HEK293 (cell line): ENCODE measurements around the gene HMX1.

Experiments
- CTCF ChIA-PET: fragments of 350-600 bp; formaldehyde crosslinking; extraction: SDS; loops from one replicate; lab custom pipeline; 2021; ENCODE audit warnings: antibody characterized with exemption; lab: Yijun Ruan, JAX
- POLR2A ChIA-PET: fragments of 300-600 bp; formaldehyde crosslinking; extraction: SDS; loops from one replicate; lab custom pipeline; 2020; ENCODE audit warnings: antibody characterized with exemption, inconsistent platforms; lab: Yijun Ruan, JAX
- H3K27ac ChIP-seq: fragments of 200-500 bp; sonication (Bioruptor generic); 2 replicates; pipeline ENCODE4 v1.5.1; 2014; ENCODE audit warnings: low read depth, low read length, control low read depth, inconsistent platforms; ENCODE audit errors: extremely low read depth
- H3K36me3 ChIP-seq, 2 experiments: fragments of 200-500 bp in 1 of 2; sonication (Bioruptor generic) in 1 of 2; 1 replicate in 1 of 2; 2 replicates in 1 of 2; pipeline ENCODE4 v1.5.1; 2014 to 2017; ENCODE audit warnings: inconsistent platforms in 2 of 2, low read length in 2 of 2; ENCODE audit not compliant: control insufficient read depth in 2 of 2, insufficient read depth in 1 of 2
- H3K4me1 ChIP-seq: fragments of 200-500 bp; sonication (Bioruptor generic); 2 replicates; pipeline ENCODE4 v1.5.1; 2014; ENCODE audit warnings: mild to moderate bottlenecking, low read length, inconsistent platforms; ENCODE audit not compliant: control insufficient read depth, insufficient read depth
- H3K4me3 ChIP-seq: 2 replicates; pipeline ENCODE4 v1.5.1; 2011; ENCODE audit warnings: low read depth, mild to moderate bottlenecking, control low read depth, low read length, moderate library complexity
- H3K9me3 ChIP-seq: fragments of 200-500 bp; sonication (Bioruptor generic); 2 replicates; pipeline ENCODE4 v1.5.1; 2014; ENCODE audit warnings: low read depth, low read length, inconsistent platforms; ENCODE audit not compliant: control insufficient read depth, insufficient read depth
- BCL11B ChIP-seq: fragments of 450-650 bp; formaldehyde crosslinking; IDR thresholded peaks from 2 replicates; pipeline ENCODE4 v1.5.1; 2016; ENCODE audit warnings: low read depth, missing biosample characterization, missing genetic modification characterization
- GLI2 ChIP-seq: fragments of 450-650 bp; formaldehyde crosslinking; IDR thresholded peaks from 2 replicates; pipeline ENCODE4; 2017; ENCODE audit warnings: missing biosample characterization, missing genetic modification characterization, low read depth, borderline replicate concordance
- IKZF3 ChIP-seq: fragments of 450-650 bp; IDR thresholded peaks from 2 replicates; pipeline ENCODE4 v1.5.0; 2018; ENCODE audit warnings: missing biosample characterization, mild to moderate bottlenecking, missing genetic modification characterization, moderate library complexity
- OSR2 ChIP-seq: fragments of 450-650 bp; formaldehyde crosslinking; IDR thresholded peaks from 2 replicates; pipeline ENCODE4 v1.5.1; 2016; ENCODE audit warnings: missing biosample characterization, missing genetic modification characterization
- PRDM1 ChIP-seq: fragments of 450-650 bp; formaldehyde crosslinking; IDR thresholded peaks from 2 replicates; pipeline ENCODE4; 2016; ENCODE audit warnings: missing biosample characterization, missing genetic modification characterization
- SP3 ChIP-seq: fragments of 450-650 bp; formaldehyde crosslinking; IDR thresholded peaks from 2 replicates; pipeline ENCODE4 v1.5.1; 2016; ENCODE audit warnings: missing biosample characterization, missing genetic modification characterization
- ZBTB20 ChIP-seq: fragments of 450-650 bp; formaldehyde crosslinking; IDR thresholded peaks from 2 replicates; pipeline ENCODE4 v1.5.1; 2016; ENCODE audit warnings: missing biosample characterization, missing genetic modification characterization
- ZBTB7A ChIP-seq: fragments of 450-650 bp; formaldehyde crosslinking; IDR thresholded peaks from 2 replicates; pipeline ENCODE4 v1.5.1; 2016; ENCODE audit warnings: low read depth, missing biosample characterization, missing genetic modification characterization
- ZBTB8A ChIP-seq: fragments of 450-650 bp; formaldehyde crosslinking; IDR thresholded peaks from 2 replicates; pipeline ENCODE4 v1.5.1; 2016; ENCODE audit warnings: missing biosample characterization, missing genetic modification characterization
- ZFP37 ChIP-seq: fragments of 450-650 bp; formaldehyde crosslinking; IDR thresholded peaks from 2 replicates; pipeline ENCODE4 v1.5.1; 2016; ENCODE audit warnings: missing biosample characterization, missing genetic modification characterization
- ZNF202 ChIP-seq: fragments of 450-650 bp; formaldehyde crosslinking; IDR thresholded peaks from 2 replicates; pipeline ENCODE4 v1.5.1; 2016; ENCODE audit warnings: missing biosample characterization, missing genetic modification characterization, borderline replicate concordance
- ZNF214 ChIP-seq: fragments of 450-650 bp; formaldehyde crosslinking; IDR thresholded peaks from 2 replicates; pipeline ENCODE4 v1.5.1; 2017; ENCODE audit warnings: missing biosample characterization, mild to moderate bottlenecking, missing genetic modification characterization, borderline replicate concordance
- ZNF239 ChIP-seq: fragments of 450-650 bp; formaldehyde crosslinking; IDR thresholded peaks from 2 replicates; pipeline ENCODE4 v1.5.1; 2016; ENCODE audit warnings: missing biosample characterization, missing genetic modification characterization
- ZNF266 ChIP-seq: fragments of 450-650 bp; formaldehyde crosslinking; IDR thresholded peaks from 2 replicates; pipeline ENCODE4 v1.5.1; 2016; ENCODE audit warnings: missing biosample characterization, missing genetic modification characterization, low read depth
- ZNF274 ChIP-seq, 2 experiments: fragments of 200-500 bp in 1 of 2; fragments of 450-650 bp in 1 of 2; sonication (Bioruptor generic) in 1 of 2; formaldehyde crosslinking in 1 of 2; IDR thresholded peaks; 2 replicates each; pipeline versions ENCODE4 v1.5.1 to v1.6.1; 2014 to 2016; ENCODE audit warnings: borderline replicate concordance in 1 of 2, inconsistent platforms in 1 of 2, low read length in 1 of 2, missing biosample characterization in 1 of 2, missing genetic modification characterization in 1 of 2
- ZNF302 ChIP-seq: fragments of 450-650 bp; formaldehyde crosslinking; IDR thresholded peaks from 2 replicates; pipeline ENCODE4 v1.5.1; 2016; ENCODE audit warnings: missing biosample characterization, missing genetic modification characterization, low read depth
- ZNF324 ChIP-seq: fragments of 450-650 bp; formaldehyde crosslinking; IDR thresholded peaks from 2 replicates; pipeline ENCODE4 v1.5.1; 2016; ENCODE audit warnings: missing biosample characterization, missing genetic modification characterization
- ZXDB ChIP-seq: fragments of 450-650 bp; formaldehyde crosslinking; IDR thresholded peaks from 2 replicates; pipeline ENCODE4 v1.5.1; 2016; ENCODE audit warnings: missing biosample characterization, missing genetic modification characterization
- TF ChIP-seq, protein P1 (sequence below): sonication (generic); formaldehyde crosslinking; IDR thresholded peaks from 2 replicates; pipeline ENCODE4 v1.8.1; 2022; ENCODE audit warnings: mild to moderate bottlenecking, moderate library complexity, missing genetic modification reagents
- TF ChIP-seq, protein P2 (sequence below): fragments of 450-650 bp; formaldehyde crosslinking; IDR thresholded peaks from 2 replicates; pipeline ENCODE4 v1.5.1; 2016; ENCODE audit warnings: missing biosample characterization, missing genetic modification characterization
- TF ChIP-seq, protein P3 (sequence below): fragments of 450-650 bp; formaldehyde crosslinking; IDR thresholded peaks from 2 replicates; pipeline ENCODE4 v1.5.1; 2016; ENCODE audit warnings: missing biosample characterization, missing genetic modification characterization, borderline replicate concordance
- TF ChIP-seq, protein P4 (sequence below): fragments of 450-650 bp; formaldehyde crosslinking; IDR thresholded peaks from 2 replicates; pipeline ENCODE4 v1.5.1; 2016; ENCODE audit warnings: missing biosample characterization, missing genetic modification characterization
- TF ChIP-seq, protein P5 (sequence below): fragments of 450-650 bp; formaldehyde crosslinking; IDR thresholded peaks from 2 replicates; pipeline ENCODE4 v1.5.1; 2016; ENCODE audit warnings: missing biosample characterization, missing genetic modification characterization
- TF ChIP-seq, protein P6 (sequence below): fragments of 450-650 bp; formaldehyde crosslinking; IDR thresholded peaks from 2 replicates; pipeline ENCODE4 v1.5.1; 2016; ENCODE audit warnings: missing biosample characterization, missing genetic modification characterization

HMX1 gene

DNA sequence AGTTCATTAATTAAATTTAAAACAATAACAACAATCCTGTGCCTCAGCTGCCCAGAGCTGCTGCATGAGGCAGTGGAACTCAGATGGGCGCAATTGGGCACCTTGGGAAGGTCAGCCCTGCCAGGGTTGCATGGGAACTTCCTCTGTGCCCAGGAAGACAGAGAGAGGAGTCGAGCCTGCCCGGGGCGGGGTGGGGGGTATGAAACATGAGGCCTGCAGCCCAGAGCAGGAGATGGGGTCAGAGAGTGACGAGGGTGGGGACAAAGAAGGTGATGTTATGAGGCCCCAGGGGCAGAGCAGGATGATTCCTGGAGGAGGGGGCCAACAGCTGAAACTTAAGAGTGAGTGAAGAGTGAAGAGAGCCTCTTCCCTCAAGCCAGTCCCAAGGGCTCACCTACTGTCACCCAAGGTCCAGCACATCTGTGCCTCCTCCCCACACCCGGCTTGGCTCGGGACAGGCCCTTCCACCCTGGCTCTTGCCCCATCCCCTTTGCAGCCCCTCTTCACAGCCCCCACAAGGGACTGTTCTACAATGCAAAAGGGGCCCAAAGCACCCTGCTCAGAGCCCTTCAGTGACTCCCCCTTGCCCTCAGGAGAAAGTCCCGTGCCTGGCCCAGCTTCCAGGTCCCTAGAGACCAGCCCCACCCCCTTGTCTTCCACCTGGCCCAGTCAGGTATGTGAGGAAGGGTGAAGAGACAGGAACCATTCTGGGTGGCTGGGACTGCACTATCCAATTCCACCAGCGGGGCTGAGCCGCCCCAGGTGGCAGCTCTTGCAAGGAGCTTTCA is 31.4 kb downstream of the HMX1 start (continued):
- TF ChIP-seq, protein P1, sequence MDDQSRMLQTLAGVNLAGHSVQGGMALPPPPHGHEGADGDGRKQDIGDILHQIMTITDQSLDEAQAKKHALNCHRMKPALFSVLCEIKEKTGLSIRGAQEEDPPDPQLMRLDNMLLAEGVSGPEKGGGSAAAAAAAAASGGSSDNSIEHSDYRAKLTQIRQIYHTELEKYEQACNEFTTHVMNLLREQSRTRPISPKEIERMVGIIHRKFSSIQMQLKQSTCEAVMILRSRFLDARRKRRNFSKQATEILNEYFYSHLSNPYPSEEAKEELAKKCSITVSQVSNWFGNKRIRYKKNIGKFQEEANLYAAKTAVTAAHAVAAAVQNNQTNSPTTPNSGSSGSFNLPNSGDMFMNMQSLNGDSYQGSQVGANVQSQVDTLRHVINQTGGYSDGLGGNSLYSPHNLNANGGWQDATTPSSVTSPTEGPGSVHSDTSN (CRISPR knock-in tag): no peak
- TF ChIP-seq ZNF202 (tag by site-specific recombination): no peak
- TF ChIP-seq, protein P2, sequence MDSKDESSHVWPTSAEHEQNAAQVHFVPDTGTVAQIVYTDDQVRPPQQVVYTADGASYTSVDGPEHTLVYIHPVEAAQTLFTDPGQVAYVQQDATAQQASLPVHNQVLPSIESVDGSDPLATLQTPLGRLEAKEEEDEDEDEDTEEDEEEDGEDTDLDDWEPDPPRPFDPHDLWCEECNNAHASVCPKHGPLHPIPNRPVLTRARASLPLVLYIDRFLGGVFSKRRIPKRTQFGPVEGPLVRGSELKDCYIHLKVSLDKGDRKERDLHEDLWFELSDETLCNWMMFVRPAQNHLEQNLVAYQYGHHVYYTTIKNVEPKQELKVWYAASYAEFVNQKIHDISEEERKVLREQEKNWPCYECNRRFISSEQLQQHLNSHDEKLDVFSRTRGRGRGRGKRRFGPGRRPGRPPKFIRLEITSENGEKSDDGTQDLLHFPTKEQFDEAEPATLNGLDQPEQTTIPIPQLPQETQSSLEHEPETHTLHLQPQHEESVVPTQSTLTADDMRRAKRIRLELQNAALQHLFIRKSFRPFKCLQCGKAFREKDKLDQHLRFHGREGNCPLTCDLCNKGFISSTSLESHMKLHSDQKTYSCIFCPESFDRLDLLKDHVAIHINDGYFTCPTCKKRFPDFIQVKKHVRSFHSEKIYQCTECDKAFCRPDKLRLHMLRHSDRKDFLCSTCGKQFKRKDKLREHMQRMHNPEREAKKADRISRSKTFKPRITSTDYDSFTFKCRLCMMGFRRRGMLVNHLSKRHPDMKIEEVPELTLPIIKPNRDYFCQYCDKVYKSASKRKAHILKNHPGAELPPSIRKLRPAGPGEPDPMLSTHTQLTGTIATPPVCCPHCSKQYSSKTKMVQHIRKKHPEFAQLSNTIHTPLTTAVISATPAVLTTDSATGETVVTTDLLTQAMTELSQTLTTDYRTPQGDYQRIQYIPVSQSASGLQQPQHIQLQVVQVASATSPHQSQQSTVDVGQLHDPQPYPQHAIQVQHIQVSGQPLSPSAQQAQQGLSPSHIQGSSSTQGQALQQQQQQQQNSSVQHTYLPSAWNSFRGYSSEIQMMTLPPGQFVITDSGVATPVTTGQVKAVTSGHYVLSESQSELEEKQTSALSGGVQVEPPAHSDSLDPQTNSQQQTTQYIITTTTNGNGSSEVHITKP (tag by site-specific recombination): no peak
- TF ChIP-seq, protein P3, sequence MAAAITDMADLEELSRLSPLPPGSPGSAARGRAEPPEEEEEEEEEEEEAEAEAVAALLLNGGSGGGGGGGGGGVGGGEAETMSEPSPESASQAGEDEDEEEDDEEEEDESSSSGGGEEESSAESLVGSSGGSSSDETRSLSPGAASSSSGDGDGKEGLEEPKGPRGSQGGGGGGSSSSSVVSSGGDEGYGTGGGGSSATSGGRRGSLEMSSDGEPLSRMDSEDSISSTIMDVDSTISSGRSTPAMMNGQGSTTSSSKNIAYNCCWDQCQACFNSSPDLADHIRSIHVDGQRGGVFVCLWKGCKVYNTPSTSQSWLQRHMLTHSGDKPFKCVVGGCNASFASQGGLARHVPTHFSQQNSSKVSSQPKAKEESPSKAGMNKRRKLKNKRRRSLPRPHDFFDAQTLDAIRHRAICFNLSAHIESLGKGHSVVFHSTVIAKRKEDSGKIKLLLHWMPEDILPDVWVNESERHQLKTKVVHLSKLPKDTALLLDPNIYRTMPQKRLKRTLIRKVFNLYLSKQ (tag by site-specific recombination): no peak
- no peak for TF ChIP-seq ZBTB8A (tag by site-specific recombination)

DNA sequence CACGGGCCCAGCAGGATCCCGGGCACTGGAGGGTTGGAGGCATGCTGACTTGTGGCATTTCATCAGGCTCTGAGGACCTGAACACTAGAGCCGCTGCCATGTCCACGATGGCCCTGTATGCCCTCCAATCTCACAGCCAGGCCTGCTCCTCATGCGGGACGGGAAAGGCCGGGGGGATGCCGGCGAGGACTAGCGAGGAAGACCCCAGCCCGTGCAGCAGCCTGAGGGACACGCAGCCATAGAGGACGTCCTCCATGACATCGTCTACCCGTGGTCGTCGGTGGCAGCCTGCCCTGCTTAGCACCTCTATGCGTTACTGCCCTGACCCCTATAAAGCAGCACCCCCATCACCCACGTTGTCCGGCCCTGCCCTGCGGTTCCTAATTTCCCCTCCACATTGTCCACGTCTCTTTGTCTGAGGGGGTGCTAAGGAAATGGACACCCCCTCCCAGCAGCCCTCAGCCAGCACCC is 32.6 kb downstream of the HMX1 start:
- ChIA-PET POLR2A (no interaction called here), CTCF (no interaction called here)
- no peak overlapping the region for H3K27ac ChIP-seq
- H3K9me3 ChIP-seq: no peaks in the 10 kb centered on the region
- H3K36me3 ChIP-seq: no peaks in the 10 kb centered on the region
- no peaks in the 10 kb centered on the region for H3K4me1 ChIP-seq
- no peak overlapping the region for H3K4me3 ChIP-seq
- TF ChIP-seq ZFP37 (tag by site-specific recombination) (no peak), ZBTB7A (tag by site-specific recombination) (no peak), ZNF214 (tag by site-specific recombination) (no peak), ZNF266 (tag by site-specific recombination) (no peak), BCL11B (no peak), SP3 (no peak), ZBTB20 (tag by site-specific recombination) (no peak), ZNF302 (tag by site-specific recombination) (no peak), IKZF3 (tag by site-specific recombination) (no peak), OSR2 (tag by site-specific recombination) (no peak), ZXDB (tag by site-specific recombination) (no peak), ZNF274 (IDR thresholded peaks at IDR 0.05; ENCODE audit: low read length) (no peak), ZNF274 (tag by site-specific recombination; IDR thresholded peaks at IDR 0.05; ENCODE audit: borderline replicate concordance) (no peak), PRDM1 (tag by site-specific recombination) (no peak), ZNF324 (tag by site-specific recombination) (no peak), GLI2 (tag by site-specific recombination) (no peak), ZNF239 (tag by site-specific recombination) (no peak)
- TF ChIP-seq, protein P4, sequence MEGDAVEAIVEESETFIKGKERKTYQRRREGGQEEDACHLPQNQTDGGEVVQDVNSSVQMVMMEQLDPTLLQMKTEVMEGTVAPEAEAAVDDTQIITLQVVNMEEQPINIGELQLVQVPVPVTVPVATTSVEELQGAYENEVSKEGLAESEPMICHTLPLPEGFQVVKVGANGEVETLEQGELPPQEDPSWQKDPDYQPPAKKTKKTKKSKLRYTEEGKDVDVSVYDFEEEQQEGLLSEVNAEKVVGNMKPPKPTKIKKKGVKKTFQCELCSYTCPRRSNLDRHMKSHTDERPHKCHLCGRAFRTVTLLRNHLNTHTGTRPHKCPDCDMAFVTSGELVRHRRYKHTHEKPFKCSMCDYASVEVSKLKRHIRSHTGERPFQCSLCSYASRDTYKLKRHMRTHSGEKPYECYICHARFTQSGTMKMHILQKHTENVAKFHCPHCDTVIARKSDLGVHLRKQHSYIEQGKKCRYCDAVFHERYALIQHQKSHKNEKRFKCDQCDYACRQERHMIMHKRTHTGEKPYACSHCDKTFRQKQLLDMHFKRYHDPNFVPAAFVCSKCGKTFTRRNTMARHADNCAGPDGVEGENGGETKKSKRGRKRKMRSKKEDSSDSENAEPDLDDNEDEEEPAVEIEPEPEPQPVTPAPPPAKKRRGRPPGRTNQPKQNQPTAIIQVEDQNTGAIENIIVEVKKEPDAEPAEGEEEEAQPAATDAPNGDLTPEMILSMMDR: no peak
- TF ChIP-seq, protein P5, sequence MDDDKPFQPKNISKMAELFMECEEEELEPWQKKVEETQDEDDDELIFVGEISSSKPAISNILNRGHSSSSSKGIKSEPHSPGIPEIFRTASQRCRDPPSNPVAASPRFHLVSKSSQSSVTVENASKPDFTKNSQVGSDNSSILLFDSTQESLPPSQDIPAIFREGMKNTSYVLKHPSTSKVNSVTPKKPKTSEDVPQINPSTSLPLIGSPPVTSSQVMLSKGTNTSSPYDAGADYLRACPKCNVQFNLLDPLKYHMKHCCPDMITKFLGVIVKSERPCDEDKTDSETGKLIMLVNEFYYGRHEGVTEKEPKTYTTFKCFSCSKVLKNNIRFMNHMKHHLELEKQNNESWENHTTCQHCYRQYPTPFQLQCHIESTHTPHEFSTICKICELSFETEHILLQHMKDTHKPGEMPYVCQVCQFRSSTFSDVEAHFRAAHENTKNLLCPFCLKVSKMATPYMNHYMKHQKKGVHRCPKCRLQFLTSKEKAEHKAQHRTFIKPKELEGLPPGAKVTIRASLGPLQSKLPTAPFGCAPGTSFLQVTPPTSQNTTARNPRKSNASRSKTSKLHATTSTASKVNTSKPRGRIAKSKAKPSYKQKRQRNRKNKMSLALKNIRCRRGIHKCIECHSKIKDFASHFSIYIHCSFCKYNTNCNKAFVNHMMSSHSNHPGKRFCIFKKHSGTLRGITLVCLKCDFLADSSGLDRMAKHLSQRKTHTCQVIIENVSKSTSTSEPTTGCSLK (tag by site-specific recombination): no peak
- TF ChIP-seq, protein P6, sequence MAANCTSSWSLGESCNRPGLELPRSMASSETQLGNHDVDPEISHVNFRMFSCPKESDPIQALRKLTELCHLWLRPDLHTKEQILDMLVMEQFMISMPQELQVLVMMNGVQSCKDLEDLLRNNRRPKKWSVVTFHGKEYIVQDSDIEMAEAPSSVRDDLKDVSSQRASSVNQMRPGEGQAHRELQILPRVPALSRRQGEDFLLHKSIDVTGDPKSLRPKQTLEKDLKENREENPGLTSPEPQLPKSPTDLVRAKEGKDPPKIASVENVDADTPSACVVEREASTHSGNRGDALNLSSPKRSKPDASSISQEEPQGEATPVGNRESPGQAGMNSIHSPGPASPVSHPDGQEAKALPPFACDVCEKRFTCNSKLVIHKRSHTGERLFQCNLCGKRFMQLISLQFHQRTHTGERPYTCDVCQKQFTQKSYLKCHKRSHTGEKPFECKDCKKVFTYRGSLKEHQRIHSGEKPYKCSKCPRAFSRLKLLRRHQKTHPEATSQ (tag by site-specific recombination): no peak
